GM23248 (cell line): Measurements from ENCODE around the gene VWF. TPM values are rescaled to one million over a fixed set of nuclear protein-coding genes. Genes with fewer than 3 reads are reported as not detected.

ENCODE experiments used
- DNase-seq: peaks from one replicate; pipeline ENCODE4 v3.0.0-alpha.2; 2015
- H2AFZ ChIP-seq: fragments of 200-600 bp; sonication (generic); 2 replicates; pipeline ENCODE4 v1.6.1; 2016; ENCODE audit warnings: antibody characterized with exemption
- H3F3A ChIP-seq: fragments of 200-600 bp; sonication (generic); 2 replicates; pipeline ENCODE4 v1.6.1; 2016; ENCODE audit warnings: mild to moderate bottlenecking, antibody characterized with exemption, mixed run types; ENCODE audit not compliant: insufficient read depth
- H3K27ac ChIP-seq: fragments of 200-600 bp; sonication (generic); 2 replicates; pipeline ENCODE4 v1.5.1; 2016; ENCODE audit warnings: mild to moderate bottlenecking
- H3K27me3 ChIP-seq: fragments of 200-600 bp; sonication (generic); replicated peaks from 2 replicates; pipeline ENCODE4 v1.6.1; 2016; ENCODE audit warnings: mild to moderate bottlenecking; ENCODE audit not compliant: insufficient read depth
- H3K36me3 ChIP-seq: fragments of 200-600 bp; sonication (generic); 2 replicates; pipeline ENCODE4 v1.6.1; 2016; ENCODE audit warnings: low read depth, mild to moderate bottlenecking
- H3K4me1 ChIP-seq: fragments of 200-600 bp; sonication (generic); 2 replicates; pipeline ENCODE4 v1.6.1; 2016; ENCODE audit warnings: mild to moderate bottlenecking; ENCODE audit not compliant: insufficient read depth
- H3K4me2 ChIP-seq: fragments of 200-600 bp; sonication (generic); one replicate; pipeline ENCODE4 v1.6.1; 2016; ENCODE audit warnings: mild to moderate bottlenecking; ENCODE audit not compliant: unreplicated experiment
- H3K4me3 ChIP-seq: fragments of 200-600 bp; sonication (generic); 2 replicates; pipeline ENCODE4 v1.5.1; 2016; ENCODE audit warnings: mild to moderate bottlenecking
- H3K79me2 ChIP-seq: fragments of 200-600 bp; sonication (generic); 2 replicates; pipeline ENCODE4 v1.6.1; 2016; ENCODE audit warnings: mild to moderate bottlenecking; ENCODE audit not compliant: insufficient read depth
- H3K9ac ChIP-seq: fragments of 200-600 bp; sonication (generic); 2 replicates; pipeline ENCODE4 v1.6.1; 2016; ENCODE audit warnings: mild to moderate bottlenecking
- H3K9me2 ChIP-seq: fragments of 200-600 bp; sonication (generic); 2 replicates; pipeline ENCODE4 v1.6.1; 2016; ENCODE audit warnings: mixed run types, mild to moderate bottlenecking, moderate library complexity; ENCODE audit not compliant: insufficient read depth
- H3K9me3 ChIP-seq: fragments of 200-600 bp; sonication (generic); one replicate; pipeline ENCODE4 v1.6.1; 2017; ENCODE audit warnings: low read depth
- H4K20me1 ChIP-seq: fragments of 200-600 bp; sonication (generic); 2 replicates; pipeline ENCODE4 v1.6.0; 2016; ENCODE audit not compliant: insufficient read depth
- EZH2 ChIP-seq: fragments of 200-600 bp; sonication (generic); IDR thresholded peaks from 2 replicates; pipeline ENCODE4 v1.6.1; 2018; ENCODE audit warnings: antibody characterized with exemption, mild to moderate bottlenecking; ENCODE audit not compliant: insufficient read depth, poor library complexity, severe bottlenecking
- EZH2phosphoT487 ChIP-seq: fragments of 200-600 bp; sonication (generic); IDR thresholded peaks from 2 replicates; pipeline ENCODE4 v1.6.1; 2018; ENCODE audit warnings: antibody characterized with exemption, moderate library complexity, mild to moderate bottlenecking, low read depth; ENCODE audit not compliant: insufficient read depth
- WGBS, 2 experiments: methylation state at CpG; one replicate each; pipeline ENCODE4 v1.1.6; 2015 to 2017; ENCODE audit warnings: low lambda C conversion rate in 2 of 2, low coverage in 1 of 2; ENCODE audit errors: missing lambda C conversion rate in 2 of 2; 5-methylcytosine and 5-hydroxymethylcytosine counted together
- in situ Hi-C: fragments of 300-500 bp; cut with MboI; formaldehyde crosslinking; loops from 2 replicates; pipeline ENCODE4 v1.15.0; 2020
- polyA plus RNA-seq: library from polyadenylated mRNA; unstranded; fragments of >200 nt; fragmentation: Nextera tagmentation; extraction: Ambion mirVana; gene quantifications from 2 replicates; pipeline ENCODE4 v1.2.1, GENCODE V29; 2016
- total RNA-seq: library from RNA; depleted of rRNA; stranded (reverse); fragments of >200 nt; shearing (Covaris generic); gene quantifications from 2 replicates; pipeline ENCODE4 v1.2.3, GENCODE V29; 2014; rRNA removed

Gene VWF
- not detected in 2 replicates for total RNA-seq
- 0.03 and 0.14 TPM in 2 replicates for polyA plus RNA-seq

GRCh38 chr12:6124411-6125309, at the start of gene VWF:
TSS of gene VWF (minus strand) at chr12:6124670. CDS start at chr12:6123196, 1,474 bp downstream.
- no peak within 1 kb of the TSS for H3K4me3 ChIP-seq
- WGBS, 2 experiments: 71 to 80% methylated on average over 5 of the region's 5 CpGs
- no peaks in the 10 kb centered on the region for H4K20me1 ChIP-seq
- no peak within 1 kb of the TSS for H3K9ac ChIP-seq
- H2AFZ ChIP-seq: no peak within 1 kb of the TSS
- DNase-seq: no peak
- no peaks in the 10 kb centered on the region for H3K9me3 ChIP-seq
- H3K36me3 ChIP-seq: no peaks in the 10 kb centered on the region
- H3K27me3 ChIP-seq: no peaks in the 10 kb centered on the region
- no peaks in the 10 kb centered on the region for H3F3A ChIP-seq
- H3K9me2 ChIP-seq: no peaks in the 10 kb centered on the region
- no peaks in the 10 kb centered on the region for H3K79me2 ChIP-seq
- TF ChIP-seq EZH2phosphoT487: no peak
- TF ChIP-seq EZH2: no peak
- in situ Hi-C loops: no loop called here
- H3K4me2 ChIP-seq: no peak within 1 kb of the TSS
- no peak within 1 kb of the TSS for H3K27ac ChIP-seq
- no peaks in the 10 kb centered on the region for H3K4me1 ChIP-seq

- Histone ChIP-seq H3K27me3 (no peaks in the 10 kb centered on the region), H3K4me1 (peaks cover 11% of the 10 kb centered on the region), H3K9ac (no peak overlapping the region), H2AFZ (no peak overlapping the region), H3K9me2 (no peaks in the 10 kb centered on the region), H3F3A (peaks cover 11% of the 10 kb centered on the region), H3K36me3 (no peaks in the 10 kb centered on the region), H3K9me3 (no peaks in the 10 kb centered on the region), H3K4me2 (no peak overlapping the region), H3K27ac (no peak overlapping the region), H3K79me2 (no peaks in the 10 kb centered on the region), H4K20me1 (no peaks in the 10 kb centered on the region), H3K4me3 (no peak overlapping the region)
- TF ChIP-seq EZH2 (no peak), EZH2phosphoT487 (no peak)
- 77 to 84% methylated on average over 4 of the region's 4 CpGs for WGBS, 2 experiments
- in situ Hi-C loops: no loop called here
- no peak for DNase-seq
These were observed 48.4 kb upstream of the VWF start for GRCh38 chr12:6172862-6173261.

GRCh38 chr12:6172086-6172485, 47.6 kb upstream of the VWF start:
- Histone ChIP-seq H3K9me2 (no peaks in the 10 kb centered on the region), H3K4me2 (no peak overlapping the region), H3K27me3 (no peaks in the 10 kb centered on the region), H3K79me2 (no peaks in the 10 kb centered on the region), H3K27ac (no peak overlapping the region), H3K9ac (no peak overlapping the region), H4K20me1 (no peaks in the 10 kb centered on the region), H3K4me1 (peaks cover 17% of the 10 kb centered on the region), H2AFZ (no peak overlapping the region), H3K36me3 (no peaks in the 10 kb centered on the region), H3K4me3 (no peak overlapping the region), H3F3A (peaks cover 17% of the 10 kb centered on the region), H3K9me3 (no peaks in the 10 kb centered on the region)
- in situ Hi-C loops: no loop called here
- DNase-seq: no peak
- TF ChIP-seq EZH2phosphoT487: no peak
- no peak for TF ChIP-seq EZH2
- 87 to 91% methylated on average over 15 of the region's 15 CpGs for WGBS, 2 experiments

GRCh38 chr12:6171409-6172015, 47.0 kb upstream of the VWF start:
- Histone ChIP-seq H3K79me2 (no peaks in the 10 kb centered on the region), H3K9me2 (no peaks in the 10 kb centered on the region), H3K4me2 (no peak overlapping the region), H3K9ac (no peak overlapping the region), H3K4me1 (peaks cover 23% of the 10 kb centered on the region), H3K27ac (no peak overlapping the region), H2AFZ (no peak overlapping the region), H3K36me3 (no peaks in the 10 kb centered on the region), H3K4me3 (no peak overlapping the region), H3F3A (peaks cover 23% of the 10 kb centered on the region), H3K27me3 (no peaks in the 10 kb centered on the region), H3K9me3 (no peaks in the 10 kb centered on the region), H4K20me1 (no peaks in the 10 kb centered on the region)
- in situ Hi-C loops: no loop called here
- TF ChIP-seq EZH2: no peak
- TF ChIP-seq EZH2phosphoT487: no peak
- 87 to 94% methylated on average over 14 to 19 of the region's 21 CpGs for WGBS, 2 experiments
- no peak for DNase-seq
